ENCODE measurements around the gene ATP6V0D1. TPM values are rescaled to one million over a fixed set of nuclear protein-coding genes. Genes with fewer than 3 reads are reported as not detected.

ATP6V0D1 gene
- total RNA-seq, 1 experiment from 2014 or later = 50.5 TPM

- no peaks in the 10 kb centered on the region for H3K27me3 Mint-ChIP-seq (ENCODE audit: insufficient read depth, unreplicated experiment)
- peak overlapping the region; percentile 82 for H3K4me3 Mint-ChIP-seq (ENCODE audit: unreplicated experiment)
- H3K4me1 Mint-ChIP-seq (ENCODE audit: insufficient read depth, unreplicated experiment) = peaks cover 30% of the 10 kb centered on the region
- intact Hi-C loops (cut with micrococcal nuclease) = loop anchor here (10.0 kb wide), 2 partner anchors 276 to 316 kb away; partner anchors contain the start of genes CENPT, NUTF2, RANBP10 and THAP11
- peaks cover 12% of the 10 kb centered on the region for H3K36me3 Mint-ChIP-seq (ENCODE audit: insufficient read depth, unreplicated experiment)
- POLR2A ChIA-PET = interaction anchor here (0.6 to 2.4 kb wide), 14 partner anchors 11 to 277 kb away, joined by 3 to 12 read pairs (median 3); partner anchors contain the start of genes ACD, ATP6V0D1, RANBP10 and TSNAXIP1
- TF ChIP-seq CTCF (IDR thresholded peaks at IDR 0.05; ENCODE audit: unreplicated experiment) = no peak
- no peaks in the 10 kb centered on the region for H3K9me3 Mint-ChIP-seq (ENCODE audit: unreplicated experiment)
- DNase-seq (ENCODE audit: unreplicated experiment) = peak; percentile 57
- no TSS peak for BruUV-seq (replicated peaks)
- H3K27ac Mint-ChIP-seq (ENCODE audit: low read depth, unreplicated experiment) = peak overlapping the region; percentile 88
- CTCF ChIA-PET = interaction anchor here (0.6 to 7.7 kb wide), 8 partner anchors 8 to 1767 kb away, joined by 3 to 60 read pairs (median 4); partner anchors contain the start of gene CTCF
Measured at GRCh38 chr16:67528870-67529581, 48.1 kb upstream of the ATP6V0D1 start.

GRCh38 chr16:67528222-67528869 is 47.4 kb upstream of the ATP6V0D1 start, which contains the start of gene RIPOR1:
RIPOR1 (plus strand) TSS chr16:67528829; CDS start chr16:67538447, 9,618 bp downstream.
- ChIA-PET POLR2A (interaction anchor here (0.7 to 2.4 kb wide), 9 partner anchors 11 to 278 kb away, joined by 3 to 12 read pairs (median 6); partner anchors contain the start of genes ACD, ATP6V0D1, RANBP10 and TSNAXIP1), CTCF (interaction anchor here (1.5 to 7.7 kb wide), 2 partner anchors 17 to 335 kb away, joined by 3 to 60 read pairs; no protein-coding TSS in a partner anchor)
- no peaks in the 10 kb centered on the region for H3K9me3 Mint-ChIP-seq (ENCODE audit: unreplicated experiment)
- H3K27ac Mint-ChIP-seq (ENCODE audit: low read depth, unreplicated experiment) = peak within 1 kb of the TSS; percentile 88
- H3K4me1 Mint-ChIP-seq (ENCODE audit: insufficient read depth, unreplicated experiment) = peaks cover 27% of the 10 kb centered on the region
- H3K4me3 Mint-ChIP-seq (ENCODE audit: unreplicated experiment) = peak within 1 kb of the TSS; percentile 82
- H3K27me3 Mint-ChIP-seq (ENCODE audit: insufficient read depth, unreplicated experiment) = no peaks in the 10 kb centered on the region
- no peak for TF ChIP-seq CTCF (IDR thresholded peaks at IDR 0.05; ENCODE audit: unreplicated experiment)
- no peak for DNase-seq (ENCODE audit: unreplicated experiment)
- peaks cover 7% of the 10 kb centered on the region for H3K36me3 Mint-ChIP-seq (ENCODE audit: insufficient read depth, unreplicated experiment)
- intact Hi-C loops (cut with micrococcal nuclease) = loop anchor here (10.0 kb wide), 2 partner anchors 276 to 316 kb away; partner anchors contain the start of genes CENPT, NUTF2, RANBP10 and THAP11
- BruUV-seq (replicated peaks) = no TSS peak

- no TSS peak for BruUV-seq (replicated peaks)
- no peak for DNase-seq (ENCODE audit: unreplicated experiment)
- peaks cover 6% of the 10 kb centered on the region for H3K36me3 Mint-ChIP-seq (ENCODE audit: insufficient read depth, unreplicated experiment)
- H3K9me3 Mint-ChIP-seq (ENCODE audit: unreplicated experiment) = no peaks in the 10 kb centered on the region
- CTCF ChIA-PET = interaction anchor here (0.7 to 1.5 kb wide), 5 partner anchors 10 to 451 kb away, joined by 3 to 7 read pairs (median 3); no protein-coding TSS in a partner anchor
- peaks cover 18% of the 10 kb centered on the region for H3K4me1 Mint-ChIP-seq (ENCODE audit: insufficient read depth, unreplicated experiment)
- intact Hi-C loops (cut with micrococcal nuclease) = loop anchor here (10.0 kb wide), 2 partner anchors 279 to 319 kb away; partner anchors contain the start of genes CENPT, NUTF2, RANBP10 and THAP11
- no peak overlapping the region for H3K4me3 Mint-ChIP-seq (ENCODE audit: unreplicated experiment)
- no peak for TF ChIP-seq CTCF (IDR thresholded peaks at IDR 0.05; ENCODE audit: unreplicated experiment)
- POLR2A ChIA-PET = interaction anchor here (0.7 to 0.9 kb wide), 2 partner anchors 35 to 280 kb away, joined by 3 read pairs; partner anchors contain the start of genes CTCF and RANBP10
- no peak overlapping the region for H3K27ac Mint-ChIP-seq (ENCODE audit: low read depth, unreplicated experiment)
- no peaks in the 10 kb centered on the region for H3K27me3 Mint-ChIP-seq (ENCODE audit: insufficient read depth, unreplicated experiment)
Measured at GRCh38 chr16:67526149-67526791, 45.3 kb upstream of the ATP6V0D1 start.
